Measurements from ENCODE around the gene RBBP5. TPM values are rescaled to one million over a fixed set of nuclear protein-coding genes. Genes with fewer than 3 reads are reported as not detected.

Gene RBBP5
- total RNA-seq, 1 experiment from 2014 or later: 17.9 TPM

GRCh38 chr1:205076245-205076761, 45.5 kb downstream of the RBBP5 start:
- Histone ChIP-seq H3K27me3 (ENCODE audit: insufficient read depth, low read depth) (no peaks in the 10 kb centered on the region), H3K9me3 (ENCODE audit: insufficient read depth, low read depth) (no peaks in the 10 kb centered on the region), H3K4me3 (no peak overlapping the region), H3K4me1 (replicated peaks; ENCODE audit: insufficient read depth) (no peaks in the 10 kb centered on the region), H2AFZ (no peak overlapping the region), H3K9me2 (ENCODE audit: insufficient read depth) (no peaks in the 10 kb centered on the region), H3K4me2 (no peak overlapping the region), H3F3A (ENCODE audit: insufficient read depth, low read depth) (no peaks in the 10 kb centered on the region), H3K36me3 (ENCODE audit: low read depth) (no peaks in the 10 kb centered on the region), H3K27ac (no peak overlapping the region), H4K20me1 (ENCODE audit: insufficient read depth) (no peaks in the 10 kb centered on the region), H3K79me2 (ENCODE audit: low read depth) (no peaks in the 10 kb centered on the region)
- no TSS peak for BruUV-seq (replicated peaks)
- ChIA-PET POLR2A (ENCODE audit: unreplicated experiment) (no interaction called here), CTCF (no interaction called here)
- DNase-seq: no peak
- TF ChIP-seq EZH2 (IDR thresholded peaks at IDR 0.05; ENCODE audit: low read depth) (no peak), CTCF (conservative IDR thresholded peaks at IDR 0.05) (no peak)
- intact Hi-C loops (cut with micrococcal nuclease; ENCODE audit: unreplicated experiment): no loop called here

GRCh38 chr1:205075642-205076155, 46.1 kb downstream of the RBBP5 start:
- no TSS peak for BruUV-seq (replicated peaks)
- no peak overlapping the region for H3K4me3 ChIP-seq
- H3K27me3 ChIP-seq (ENCODE audit: insufficient read depth, low read depth): no peaks in the 10 kb centered on the region
- no peaks in the 10 kb centered on the region for H4K20me1 ChIP-seq (ENCODE audit: insufficient read depth)
- H3F3A ChIP-seq (ENCODE audit: insufficient read depth, low read depth): no peaks in the 10 kb centered on the region
- DNase-seq: no peak
- intact Hi-C loops (cut with micrococcal nuclease; ENCODE audit: unreplicated experiment): no loop called here
- H3K4me2 ChIP-seq: no peak overlapping the region
- POLR2A ChIA-PET (ENCODE audit: unreplicated experiment): interaction anchor here (0.6 kb wide), 1 partner anchor 209 kb away, joined by 3 read pairs; no protein-coding TSS in a partner anchor
- TF ChIP-seq CTCF (conservative IDR thresholded peaks at IDR 0.05) (no peak), EZH2 (IDR thresholded peaks at IDR 0.05; ENCODE audit: low read depth) (no peak)
- no peaks in the 10 kb centered on the region for H3K4me1 ChIP-seq (replicated peaks; ENCODE audit: insufficient read depth)
- H3K9me3 ChIP-seq (ENCODE audit: insufficient read depth, low read depth): no peaks in the 10 kb centered on the region
- H2AFZ ChIP-seq: no peak overlapping the region
- no peaks in the 10 kb centered on the region for H3K79me2 ChIP-seq (ENCODE audit: low read depth)
- CTCF ChIA-PET: no interaction called here
- no peaks in the 10 kb centered on the region for H3K36me3 ChIP-seq (ENCODE audit: low read depth)
- H3K27ac ChIP-seq: no peak overlapping the region
- H3K9me2 ChIP-seq (ENCODE audit: insufficient read depth): no peaks in the 10 kb centered on the region

GRCh38 chr1:205074513-205074912, 47.3 kb downstream of the RBBP5 start:
- intact Hi-C loops (cut with micrococcal nuclease; ENCODE audit: unreplicated experiment): no loop called here
- Histone ChIP-seq H3K27me3 (ENCODE audit: insufficient read depth, low read depth) (no peaks in the 10 kb centered on the region), H3K4me1 (replicated peaks; ENCODE audit: insufficient read depth) (no peaks in the 10 kb centered on the region), H3K4me2 (no peak overlapping the region), H3K9me2 (ENCODE audit: insufficient read depth) (no peaks in the 10 kb centered on the region), H3K27ac (no peak overlapping the region), H2AFZ (no peak overlapping the region), H3K36me3 (ENCODE audit: low read depth) (no peaks in the 10 kb centered on the region), H4K20me1 (ENCODE audit: insufficient read depth) (no peaks in the 10 kb centered on the region), H3K4me3 (no peak overlapping the region), H3K79me2 (ENCODE audit: low read depth) (no peaks in the 10 kb centered on the region), H3F3A (ENCODE audit: insufficient read depth, low read depth) (no peaks in the 10 kb centered on the region), H3K9me3 (ENCODE audit: insufficient read depth, low read depth) (no peaks in the 10 kb centered on the region)
- BruUV-seq (replicated peaks): no TSS peak
- DNase-seq: no peak
- TF ChIP-seq EZH2 (IDR thresholded peaks at IDR 0.05; ENCODE audit: low read depth): no peak
- no peak for TF ChIP-seq CTCF (conservative IDR thresholded peaks at IDR 0.05)
- ChIA-PET POLR2A (ENCODE audit: unreplicated experiment) (no interaction called here), CTCF (no interaction called here)
